Adipocyte (in vitro differentiated cells): ENCODE results near the gene RNF212B.

Source experiments
- DNase-seq: peaks from one replicate; pipeline ENCODE4 v3.0.0-alpha.2; 2015; ENCODE audit warnings: low read depth
- H3K27me3 ChIP-seq: replicated peaks from 2 replicates; pipeline ENCODE4 v1.7.0; 2013; ENCODE audit warnings: mild to moderate bottlenecking, low read length, moderate library complexity; ENCODE audit not compliant: control insufficient read depth, insufficient read depth
- H3K36me3 ChIP-seq: 2 replicates; pipeline ENCODE4 v1.7.0; 2013; ENCODE audit warnings: low read length, mild to moderate bottlenecking, moderate library complexity; ENCODE audit not compliant: control insufficient read depth, insufficient read depth, severe bottlenecking
- H3K4me1 ChIP-seq: 2 replicates; pipeline ENCODE4 v1.7.0; 2013; ENCODE audit warnings: mild to moderate bottlenecking, low read length, moderate library complexity; ENCODE audit not compliant: control insufficient read depth, insufficient read depth
- H3K4me3 ChIP-seq: 2 replicates; pipeline ENCODE4 v1.7.0; 2013; ENCODE audit warnings: mild to moderate bottlenecking, low read length, moderate library complexity
- H3K9ac ChIP-seq: 2 replicates; pipeline ENCODE4 v1.7.0; 2013; ENCODE audit warnings: mild to moderate bottlenecking, low read length, moderate library complexity
- H3K9me3 ChIP-seq: 2 replicates; pipeline ENCODE4 v1.7.0; 2013; ENCODE audit warnings: mild to moderate bottlenecking, low read length, moderate library complexity; ENCODE audit not compliant: control insufficient read depth

The RNF212B gene

GRCh38 chr14:23299211-23299957 is 61.6 kb downstream of the RNF212B start:
- Histone ChIP-seq H3K9me3 (no peaks in the 10 kb centered on the region), H3K4me3 (peak overlapping the region; percentile 8), H3K36me3 (no peaks in the 10 kb centered on the region), H3K27me3 (no peaks in the 10 kb centered on the region), H3K9ac (peak overlapping the region; percentile 98), H3K4me1 (peaks cover 38% of the 10 kb centered on the region)
- DNase-seq: peak; percentile 80

- H3K4me1 ChIP-seq: peaks cover 37% of the 10 kb centered on the region
- H3K27me3 ChIP-seq: no peaks in the 10 kb centered on the region
- no peaks in the 10 kb centered on the region for H3K9me3 ChIP-seq
- no peaks in the 10 kb centered on the region for H3K36me3 ChIP-seq
- DNase-seq: no peak
- H3K4me3 ChIP-seq: peak overlapping the region; percentile 97
- peak overlapping the region; percentile 98 for H3K9ac ChIP-seq
These were observed 62.4 kb downstream of the RNF212B start for GRCh38 chr14:23299986-23300686.

GRCh38 chr14:23300687-23301223 is 63.0 kb downstream of the RNF212B start:
- Histone ChIP-seq H3K4me3 (peak overlapping the region; percentile 97), H3K9ac (peak overlapping the region; percentile 98), H3K36me3 (no peaks in the 10 kb centered on the region), H3K27me3 (no peaks in the 10 kb centered on the region), H3K4me1 (peaks cover 39% of the 10 kb centered on the region), H3K9me3 (no peaks in the 10 kb centered on the region)
- peak; percentile 60 for DNase-seq

- Histone ChIP-seq H3K4me3 (peak overlapping the region; percentile 97), H3K9me3 (no peaks in the 10 kb centered on the region), H3K27me3 (no peaks in the 10 kb centered on the region), H3K36me3 (no peaks in the 10 kb centered on the region), H3K9ac (peak overlapping the region; percentile 98), H3K4me1 (peaks cover 45% of the 10 kb centered on the region)
- DNase-seq: peak; percentile 99
These were observed 63.7 kb downstream of the RNF212B start for GRCh38 chr14:23301288-23301968.

- DNase-seq: no peak
- no peaks in the 10 kb centered on the region for H3K27me3 ChIP-seq
- H3K9me3 ChIP-seq: no peaks in the 10 kb centered on the region
- H3K4me1 ChIP-seq: peaks cover 45% of the 10 kb centered on the region
- H3K4me3 ChIP-seq: peak overlapping the region; percentile 81
- peak overlapping the region; percentile 89 for H3K9ac ChIP-seq
- H3K36me3 ChIP-seq: no peaks in the 10 kb centered on the region
These were observed 64.2 kb downstream of the RNF212B start for GRCh38 chr14:23301969-23302289.

- Histone ChIP-seq H3K36me3 (no peaks in the 10 kb centered on the region), H3K27me3 (no peaks in the 10 kb centered on the region), H3K4me3 (peak within 1 kb of the TSS; percentile 81), H3K9me3 (no peaks in the 10 kb centered on the region), H3K9ac (peak within 1 kb of the TSS; percentile 89), H3K4me1 (peaks cover 47% of the 10 kb centered on the region)
- peak; percentile 83 for DNase-seq
These were observed 64.8 kb downstream of the RNF212B start, which contains the start of gene PPP1R3E for GRCh38 chr14:23302290-23303225. PPP1R3E (minus strand) TSS chr14:23302859; CDS start chr14:23302576, 283 bp downstream.

GRCh38 chr14:23306412-23307145 is 68.8 kb downstream of the RNF212B start, which contains the start of gene BCL2L2:
BCL2L2 (plus strand) TSS chr14:23306833; CDS start chr14:23307768, 935 bp downstream.
- Histone ChIP-seq H3K9me3 (no peaks in the 10 kb centered on the region), H3K4me3 (peak within 1 kb of the TSS; percentile 99), H3K9ac (peak within 1 kb of the TSS; percentile 99), H3K4me1 (peaks cover 47% of the 10 kb centered on the region), H3K27me3 (no peaks in the 10 kb centered on the region), H3K36me3 (peaks cover 35% of the 10 kb centered on the region)
- peak; percentile 96 for DNase-seq

DNA sequence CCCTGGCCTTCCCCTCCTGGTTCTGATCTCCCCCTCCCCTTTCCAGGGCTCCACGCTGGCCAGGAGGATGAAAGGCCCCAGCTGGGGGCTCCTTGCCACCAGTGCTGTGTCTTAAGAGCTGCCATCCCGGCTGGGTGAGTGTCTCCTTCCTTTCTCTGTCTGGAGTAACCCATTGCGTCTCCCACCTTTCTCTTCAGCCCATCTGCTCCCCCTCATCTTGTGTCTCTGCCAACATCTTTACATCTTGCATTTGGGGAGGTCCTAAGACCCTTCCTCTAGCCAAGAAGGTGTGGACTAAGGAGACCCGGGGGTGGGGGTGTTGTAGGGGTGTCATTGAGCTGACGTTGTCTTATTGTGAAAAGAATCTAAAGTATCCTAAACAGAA is 69.4 kb downstream of the RNF212B start:
- no peak for DNase-seq
- Histone ChIP-seq H3K27me3 (no peaks in the 10 kb centered on the region), H3K4me3 (peak overlapping the region; percentile 99), H3K9ac (peak overlapping the region; percentile 99), H3K4me1 (peaks cover 47% of the 10 kb centered on the region), H3K9me3 (no peaks in the 10 kb centered on the region), H3K36me3 (peaks cover 41% of the 10 kb centered on the region)

- Histone ChIP-seq H3K4me1 (peaks cover 47% of the 10 kb centered on the region), H3K9me3 (no peaks in the 10 kb centered on the region), H3K9ac (peak overlapping the region; percentile 99), H3K27me3 (no peaks in the 10 kb centered on the region), H3K4me3 (peak overlapping the region; percentile 99), H3K36me3 (peaks cover 47% of the 10 kb centered on the region)
- DNase-seq: no peak
These were observed 70.2 kb downstream of the RNF212B start for GRCh38 chr14:23307687-23308644.
